Neural cell (in vitro differentiated cells): ENCODE data around the gene CTLA4.

ENCODE experiments used
- EP300 ChIP-seq: fragments of 450-650 bp; conservative IDR thresholded peaks from 2 replicates; pipeline ENCODE4 v1.6.1; 2014; ENCODE audit warnings: antibody characterized with exemption, mild to moderate bottlenecking, moderate library complexity; ENCODE audit not compliant: poor library complexity, severe bottlenecking
- EZH2 ChIP-seq: fragments of 200-600, 300-800 bp; shearing (Covaris generic), sonication (generic); IDR thresholded peaks from 2 replicates; pipeline ENCODE4 v1.6.1; 2014; ENCODE audit warnings: antibody characterized with exemption, low read length, borderline replicate concordance, mild to moderate bottlenecking; ENCODE audit not compliant: insufficient read depth, poor library complexity, severe bottlenecking
- MXI1 ChIP-seq: fragments of 450-650 bp; conservative IDR thresholded peaks from 2 replicates; pipeline ENCODE4 v1.6.1; 2014; ENCODE audit warnings: antibody characterized with exemption, mild to moderate bottlenecking; ENCODE audit not compliant: poor library complexity, severe bottlenecking
- POLR2AphosphoS5 ChIP-seq: IDR thresholded peaks from 2 replicates; pipeline ENCODE4 v1.6.1; 2012
- RAD21 ChIP-seq: fragments of 450-650 bp; conservative IDR thresholded peaks from 2 replicates; pipeline ENCODE4 v1.6.1; 2014; ENCODE audit warnings: antibody characterized with exemption, mild to moderate bottlenecking, moderate library complexity
- SMC3 ChIP-seq: fragments of 450-650 bp; conservative IDR thresholded peaks from 2 replicates; pipeline ENCODE4 v1.6.1; 2014; ENCODE audit warnings: antibody characterized with exemption, mild to moderate bottlenecking, moderate library complexity; ENCODE audit not compliant: poor library complexity
- TAF1 ChIP-seq: IDR thresholded peaks from 2 replicates; pipeline ENCODE4 v1.6.1; 2012; ENCODE audit warnings: low read depth
- TF ChIP-seq, protein P1 (sequence below): fragments of 450-650 bp; IDR thresholded peaks from 2 replicates; pipeline ENCODE4 v1.5.1; 2014; ENCODE audit warnings: antibody characterized with exemption, mild to moderate bottlenecking, moderate library complexity; ENCODE audit not compliant: poor library complexity, severe bottlenecking

DNA sequence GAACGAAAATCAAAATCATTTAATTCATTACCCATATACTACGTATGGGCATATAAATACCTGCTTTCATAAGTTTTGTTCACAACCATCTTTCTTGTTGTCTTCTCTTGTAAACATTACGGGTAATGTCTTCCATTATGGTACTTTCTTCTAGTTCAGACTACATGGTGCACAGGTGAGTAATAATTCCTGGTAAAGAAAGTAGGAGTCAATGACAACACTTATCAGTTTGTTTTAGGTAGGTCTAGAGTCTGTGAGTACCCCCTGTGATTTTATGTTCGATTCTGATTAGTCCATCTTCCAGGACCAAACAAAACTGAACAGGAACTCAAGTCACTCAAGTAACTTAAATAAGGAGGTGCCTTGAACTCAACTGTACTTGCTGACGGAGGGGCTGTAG is 25.2 kb upstream of the CTLA4 start:
- TF ChIP-seq, protein P1, sequence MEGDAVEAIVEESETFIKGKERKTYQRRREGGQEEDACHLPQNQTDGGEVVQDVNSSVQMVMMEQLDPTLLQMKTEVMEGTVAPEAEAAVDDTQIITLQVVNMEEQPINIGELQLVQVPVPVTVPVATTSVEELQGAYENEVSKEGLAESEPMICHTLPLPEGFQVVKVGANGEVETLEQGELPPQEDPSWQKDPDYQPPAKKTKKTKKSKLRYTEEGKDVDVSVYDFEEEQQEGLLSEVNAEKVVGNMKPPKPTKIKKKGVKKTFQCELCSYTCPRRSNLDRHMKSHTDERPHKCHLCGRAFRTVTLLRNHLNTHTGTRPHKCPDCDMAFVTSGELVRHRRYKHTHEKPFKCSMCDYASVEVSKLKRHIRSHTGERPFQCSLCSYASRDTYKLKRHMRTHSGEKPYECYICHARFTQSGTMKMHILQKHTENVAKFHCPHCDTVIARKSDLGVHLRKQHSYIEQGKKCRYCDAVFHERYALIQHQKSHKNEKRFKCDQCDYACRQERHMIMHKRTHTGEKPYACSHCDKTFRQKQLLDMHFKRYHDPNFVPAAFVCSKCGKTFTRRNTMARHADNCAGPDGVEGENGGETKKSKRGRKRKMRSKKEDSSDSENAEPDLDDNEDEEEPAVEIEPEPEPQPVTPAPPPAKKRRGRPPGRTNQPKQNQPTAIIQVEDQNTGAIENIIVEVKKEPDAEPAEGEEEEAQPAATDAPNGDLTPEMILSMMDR, result no peak
- TF ChIP-seq EZH2, result no peak
- no peak for TF ChIP-seq POLR2AphosphoS5
- no peak for TF ChIP-seq TAF1
- no peak for TF ChIP-seq EP300
- no peak for TF ChIP-seq RAD21
- TF ChIP-seq SMC3, result no peak
- no peak for TF ChIP-seq MXI1
